HAP-1 (cell line): ENCODE data around the gene FAM234B.

Experiments used
- DNase-seq, 2 experiments: peaks; one replicate each; pipeline ENCODE4 v3.0.0-alpha.2; 2016 to 2020; ENCODE audit warnings: low spot score in 2 of 2
- H3K27me3 ChIP-seq: fragments of 250-450 bp; sonication (Bioruptor Pico); 2 replicates; pipeline ENCODE4 v1.5.1; 2020; ENCODE audit warnings: low read depth, mild to moderate bottlenecking, moderate library complexity
- H3K36me3 ChIP-seq: fragments of 250-450 bp; sonication (Bioruptor Pico); replicated peaks from 2 replicates; pipeline ENCODE4 v1.5.1; 2020; ENCODE audit warnings: mild to moderate bottlenecking
- H3K4me1 ChIP-seq: fragments of 250-450 bp; sonication (Bioruptor Pico); 2 replicates; pipeline ENCODE4 v1.5.1; 2020; ENCODE audit warnings: mild to moderate bottlenecking
- H3K4me3 ChIP-seq: fragments of 250-450 bp; sonication (Bioruptor Pico); 2 replicates; pipeline ENCODE4 v1.5.1; 2020; ENCODE audit warnings: mild to moderate bottlenecking, moderate library complexity
- H3K9me3 ChIP-seq: fragments of 250-450 bp; sonication (Bioruptor Pico); 2 replicates; pipeline ENCODE4 v1.5.1; 2020; ENCODE audit warnings: mild to moderate bottlenecking, moderate library complexity
- in situ Hi-C: fragments of 300-500 bp; cut with MboI; formaldehyde crosslinking; loops from 3 replicates; pipeline ENCODE4 v1.14.3; 2020; ENCODE audit warnings: low sequenced_read_pairs, inconsistent platforms, mixed read lengths

The FAM234B gene

GRCh38 chr12:13044002-13044905 lies at the start of gene FAM234B:
Gene FAM234B, plus strand, starts transcription at chr12:13044381. Its CDS starts 23 bp downstream, at chr12:13044404.
- Histone ChIP-seq H3K27me3 (no peaks in the 10 kb centered on the region), H3K4me3 (peak within 1 kb of the TSS; percentile 97), H3K9me3 (no peaks in the 10 kb centered on the region), H3K36me3 (no peaks in the 10 kb centered on the region), H3K4me1 (peaks cover 16% of the 10 kb centered on the region)
- in situ Hi-C loops, result no loop called here
- peak; percentile 47 to 89 for DNase-seq

GRCh38 chr12:12995088-12995487 lies 49.1 kb upstream of the FAM234B start:
- Histone ChIP-seq H3K9me3 (no peaks in the 10 kb centered on the region), H3K36me3 (no peaks in the 10 kb centered on the region; the same call in 1 of the 2 replicates), H3K4me1 (peaks cover 9% of the 10 kb centered on the region; the same call in 1 of the 2 replicates), H3K4me3 (no peak overlapping the region), H3K27me3 (no peaks in the 10 kb centered on the region)
- in situ Hi-C loops, result no loop called here
- no peak for DNase-seq

- no peak for DNase-seq
- in situ Hi-C loops, result no loop called here
- H3K36me3 ChIP-seq, result no peaks in the 10 kb centered on the region; the same call in 1 of the 2 replicates
- H3K4me1 ChIP-seq, result peaks cover 9% of the 10 kb centered on the region; the same call in 1 of the 2 replicates
- no peak overlapping the region for H3K4me3 ChIP-seq
- H3K9me3 ChIP-seq, result no peaks in the 10 kb centered on the region
- no peaks in the 10 kb centered on the region for H3K27me3 ChIP-seq
Observed at GRCh38 chr12:12996209-12996608, 48.0 kb upstream of the FAM234B start.

- in situ Hi-C loops, result no loop called here
- H3K4me1 ChIP-seq, result peaks cover 9% of the 10 kb centered on the region; the same call in 1 of the 2 replicates
- DNase-seq, result no peak
- H3K4me3 ChIP-seq, result no peak overlapping the region
- H3K9me3 ChIP-seq, result no peaks in the 10 kb centered on the region
- H3K36me3 ChIP-seq, result no peaks in the 10 kb centered on the region; the same call in 1 of the 2 replicates
- H3K27me3 ChIP-seq, result no peaks in the 10 kb centered on the region
Observed at GRCh38 chr12:12997156-12997555, 47.0 kb upstream of the FAM234B start.

GRCh38 chr12:12997734-12998133 lies 46.4 kb upstream of the FAM234B start:
- peaks cover 9% of the 10 kb centered on the region; the same call in 1 of the 2 replicates for H3K4me1 ChIP-seq
- no peak for DNase-seq
- H3K36me3 ChIP-seq, result no peaks in the 10 kb centered on the region; the same call in 1 of the 2 replicates
- H3K27me3 ChIP-seq, result no peaks in the 10 kb centered on the region
- no peaks in the 10 kb centered on the region for H3K9me3 ChIP-seq
- no peak overlapping the region for H3K4me3 ChIP-seq
- in situ Hi-C loops, result no loop called here

GRCh38 chr12:12998248-12998647 lies 45.9 kb upstream of the FAM234B start:
- no peak overlapping the region for H3K4me3 ChIP-seq
- H3K4me1 ChIP-seq, result peaks cover 9% of the 10 kb centered on the region; the same call in 1 of the 2 replicates
- H3K27me3 ChIP-seq, result no peaks in the 10 kb centered on the region
- no peaks in the 10 kb centered on the region for H3K9me3 ChIP-seq
- in situ Hi-C loops, result no loop called here
- DNase-seq, result no peak
- H3K36me3 ChIP-seq, result no peaks in the 10 kb centered on the region; the same call in 1 of the 2 replicates

- no peaks in the 10 kb centered on the region for H3K27me3 ChIP-seq
Observed at GRCh38 chr12:12999271-12999958, 44.8 kb upstream of the FAM234B start.

GRCh38 chr12:12999959-13000615 lies 44.1 kb upstream of the FAM234B start, which contains the start of gene HEBP1:
Gene HEBP1, minus strand, starts transcription at chr12:13000265. Its CDS starts 151 bp downstream, at chr12:13000114.
- in situ Hi-C loops, result no loop called here
- no peaks in the 10 kb centered on the region for H3K9me3 ChIP-seq

More at GRCh38 chr12:12999271-12999958, 44.8 kb upstream of the FAM234B start:
- Histone ChIP-seq H3K4me1 (peaks cover 9% of the 10 kb centered on the region; the same call in 1 of the 2 replicates), H3K36me3 (no peaks in the 10 kb centered on the region; the same call in 1 of the 2 replicates), H3K9me3 (no peaks in the 10 kb centered on the region), H3K4me3 (peak overlapping the region; percentile 59)
- DNase-seq, result peak in 1 of 2 experiments; percentile 25
- in situ Hi-C loops, result no loop called here

GRCh38 chr12:13000616-13000924 lies 43.6 kb upstream of the FAM234B start:
- Histone ChIP-seq H3K9me3 (no peaks in the 10 kb centered on the region), H3K4me3 (peak overlapping the region; percentile 42), H3K4me1 (peaks cover 9% of the 10 kb centered on the region; the same call in 1 of the 2 replicates), H3K36me3 (no peaks in the 10 kb centered on the region; the same call in 1 of the 2 replicates), H3K27me3 (no peaks in the 10 kb centered on the region)
- DNase-seq, result peak in 1 of 2 experiments; percentile 18
- in situ Hi-C loops, result no loop called here

More at GRCh38 chr12:12999959-13000615, 44.1 kb upstream of the FAM234B start, which contains the start of gene HEBP1:
- H3K27me3 ChIP-seq, result no peaks in the 10 kb centered on the region
- H3K4me3 ChIP-seq, result peak within 1 kb of the TSS; percentile 59
- peaks cover 9% of the 10 kb centered on the region; the same call in 1 of the 2 replicates for H3K4me1 ChIP-seq
- no peaks in the 10 kb centered on the region; the same call in 1 of the 2 replicates for H3K36me3 ChIP-seq
- DNase-seq, result peak; percentile 82 to 97

GRCh38 chr12:13000925-13001774 lies 43.0 kb upstream of the FAM234B start:
- H3K4me3 ChIP-seq, result peak overlapping the region; percentile 42
- in situ Hi-C loops, result no loop called here
- no peaks in the 10 kb centered on the region for H3K9me3 ChIP-seq
- H3K4me1 ChIP-seq, result peaks cover 5% of the 10 kb centered on the region; the same call in 1 of the 2 replicates
- peak; percentile 25 to 64 for DNase-seq
- H3K36me3 ChIP-seq, result no peaks in the 10 kb centered on the region; the same call in 1 of the 2 replicates
- H3K27me3 ChIP-seq, result no peaks in the 10 kb centered on the region

GRCh38 chr12:13001775-13002040 lies 42.5 kb upstream of the FAM234B start:
- in situ Hi-C loops, result no loop called here
- Histone ChIP-seq H3K9me3 (no peaks in the 10 kb centered on the region), H3K4me3 (no peak overlapping the region; the same call in 1 of the 2 replicates), H3K36me3 (no peaks in the 10 kb centered on the region; the same call in 1 of the 2 replicates), H3K4me1 (peaks cover 5% of the 10 kb centered on the region; the same call in 1 of the 2 replicates), H3K27me3 (no peaks in the 10 kb centered on the region)
- DNase-seq, result no peak

GRCh38 chr12:13002301-13003097 lies 41.7 kb upstream of the FAM234B start:
- no peak for DNase-seq
- H3K9me3 ChIP-seq, result no peaks in the 10 kb centered on the region
- in situ Hi-C loops, result no loop called here
- H3K4me3 ChIP-seq, result no peak overlapping the region
- H3K4me1 ChIP-seq, result peaks cover 5% of the 10 kb centered on the region; the same call in 1 of the 2 replicates
- no peaks in the 10 kb centered on the region for H3K27me3 ChIP-seq
- H3K36me3 ChIP-seq, result no peaks in the 10 kb centered on the region; the same call in 1 of the 2 replicates
